SU-DHL-6 (cell line): ENCODE data around the gene MIOS.

ENCODE experiments used
- H2AFZ ChIP-seq: fragments of 200-600 bp; sonication (generic); 2 replicates; pipeline ENCODE4 v1.6.1; 2014; ENCODE audit warnings: low read depth, mild to moderate bottlenecking, moderate library complexity, mixed read lengths, antibody characterized with exemption, low read length; ENCODE audit not compliant: severe bottlenecking
- H3F3A ChIP-seq: fragments of 200-600 bp; shearing (Covaris generic); 2 replicates; pipeline ENCODE4 v1.6.0; 2016; ENCODE audit warnings: antibody characterized with exemption, mild to moderate bottlenecking; ENCODE audit not compliant: insufficient read depth
- H3K27ac ChIP-seq: fragments of 200-600 bp; sonication (generic); 2 replicates; pipeline ENCODE4 v1.5.1; 2016; ENCODE audit warnings: low read depth, mild to moderate bottlenecking, low read length, moderate library complexity, mixed read lengths
- H3K27me3 ChIP-seq: fragments of 200-600 bp; sonication (generic), shearing (Covaris generic); 2 replicates; pipeline ENCODE4 v1.6.0; 2014; ENCODE audit warnings: mild to moderate bottlenecking, low read length
- H3K36me3 ChIP-seq: fragments of 200-600 bp; sonication (generic); 2 replicates; pipeline ENCODE4 v1.6.1; 2014; ENCODE audit warnings: mild to moderate bottlenecking, low read length, mixed read lengths
- H3K4me2 ChIP-seq: fragments of 300-600, 200-600 bp; shearing (Covaris generic), sonication (generic); 2 replicates; pipeline ENCODE4 v1.6.0; 2014; ENCODE audit warnings: low read length, low read depth, mild to moderate bottlenecking; ENCODE audit not compliant: poor library complexity, severe bottlenecking
- H3K4me3 ChIP-seq: fragments of 200-600 bp; sonication (generic); 2 replicates; pipeline ENCODE4 v1.5.1; 2014; ENCODE audit warnings: antibody characterized with exemption, low read length, mild to moderate bottlenecking, mixed read lengths; ENCODE audit not compliant: insufficient read depth, poor library complexity, severe bottlenecking
- H3K79me2 ChIP-seq: fragments of 200-600 bp; sonication (generic); 2 replicates; pipeline ENCODE4 v1.6.1; 2014; ENCODE audit warnings: mild to moderate bottlenecking, low read length, moderate library complexity; ENCODE audit not compliant: insufficient read depth
- H3K9ac ChIP-seq: fragments of 200-600 bp; sonication (generic); 2 replicates; pipeline ENCODE4 v1.7.0; 2014; ENCODE audit warnings: mild to moderate bottlenecking, low read length
- H3K9me2 ChIP-seq: fragments of 200-600 bp; sonication (generic); replicated peaks from 2 replicates; pipeline ENCODE4 v1.6.1; 2014; ENCODE audit warnings: low read length; ENCODE audit not compliant: insufficient read depth
- H3K9me3 ChIP-seq: fragments of 200-600 bp; sonication (generic); 2 replicates; pipeline ENCODE4 v1.6.1; 2014; ENCODE audit warnings: low read length, mixed read lengths; ENCODE audit not compliant: insufficient read depth
- H4K20me1 ChIP-seq: fragments of 200-600 bp; sonication (generic); 2 replicates; pipeline ENCODE4 v1.6.1; 2014; ENCODE audit warnings: low read depth, mild to moderate bottlenecking, antibody characterized with exemption, low read length, moderate library complexity, mixed read lengths
- EZH2phosphoT487 ChIP-seq: fragments of 200-600 bp; sonication (generic), shearing (Covaris generic); conservative IDR thresholded peaks from 2 replicates; pipeline ENCODE4 v1.6.1; 2018; ENCODE audit warnings: mild to moderate bottlenecking, antibody characterized with exemption, low read length, moderate library complexity, mixed read lengths
- TF ChIP-seq, protein P1 (sequence below): fragments of 200-600 bp; sonication (generic); IDR thresholded peaks from one replicate; pipeline ENCODE4 v1.5.1; 2017; ENCODE audit warnings: antibody characterized with exemption, mild to moderate bottlenecking, low read length, moderate library complexity; ENCODE audit not compliant: insufficient read depth, poor library complexity, severe bottlenecking

MIOS gene

GRCh38 chr7:7617550-7617949 is 50.9 kb downstream of the MIOS start:
- Histone ChIP-seq H3K9me3 (no peaks in the 10 kb centered on the region), H3K36me3 (no peaks in the 10 kb centered on the region), H2AFZ (no peak overlapping the region), H3K9ac (no peak overlapping the region), H3K27ac (no peak overlapping the region), H3F3A (no peaks in the 10 kb centered on the region), H3K4me3 (no peak overlapping the region), H3K27me3 (no peaks in the 10 kb centered on the region), H3K4me2 (no peak overlapping the region), H3K9me2 (no peaks in the 10 kb centered on the region), H4K20me1 (no peaks in the 10 kb centered on the region), H3K79me2 (no peaks in the 10 kb centered on the region)
- TF ChIP-seq, protein P1, sequence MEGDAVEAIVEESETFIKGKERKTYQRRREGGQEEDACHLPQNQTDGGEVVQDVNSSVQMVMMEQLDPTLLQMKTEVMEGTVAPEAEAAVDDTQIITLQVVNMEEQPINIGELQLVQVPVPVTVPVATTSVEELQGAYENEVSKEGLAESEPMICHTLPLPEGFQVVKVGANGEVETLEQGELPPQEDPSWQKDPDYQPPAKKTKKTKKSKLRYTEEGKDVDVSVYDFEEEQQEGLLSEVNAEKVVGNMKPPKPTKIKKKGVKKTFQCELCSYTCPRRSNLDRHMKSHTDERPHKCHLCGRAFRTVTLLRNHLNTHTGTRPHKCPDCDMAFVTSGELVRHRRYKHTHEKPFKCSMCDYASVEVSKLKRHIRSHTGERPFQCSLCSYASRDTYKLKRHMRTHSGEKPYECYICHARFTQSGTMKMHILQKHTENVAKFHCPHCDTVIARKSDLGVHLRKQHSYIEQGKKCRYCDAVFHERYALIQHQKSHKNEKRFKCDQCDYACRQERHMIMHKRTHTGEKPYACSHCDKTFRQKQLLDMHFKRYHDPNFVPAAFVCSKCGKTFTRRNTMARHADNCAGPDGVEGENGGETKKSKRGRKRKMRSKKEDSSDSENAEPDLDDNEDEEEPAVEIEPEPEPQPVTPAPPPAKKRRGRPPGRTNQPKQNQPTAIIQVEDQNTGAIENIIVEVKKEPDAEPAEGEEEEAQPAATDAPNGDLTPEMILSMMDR, result no peak
- TF ChIP-seq EZH2phosphoT487, result no peak

DNA sequence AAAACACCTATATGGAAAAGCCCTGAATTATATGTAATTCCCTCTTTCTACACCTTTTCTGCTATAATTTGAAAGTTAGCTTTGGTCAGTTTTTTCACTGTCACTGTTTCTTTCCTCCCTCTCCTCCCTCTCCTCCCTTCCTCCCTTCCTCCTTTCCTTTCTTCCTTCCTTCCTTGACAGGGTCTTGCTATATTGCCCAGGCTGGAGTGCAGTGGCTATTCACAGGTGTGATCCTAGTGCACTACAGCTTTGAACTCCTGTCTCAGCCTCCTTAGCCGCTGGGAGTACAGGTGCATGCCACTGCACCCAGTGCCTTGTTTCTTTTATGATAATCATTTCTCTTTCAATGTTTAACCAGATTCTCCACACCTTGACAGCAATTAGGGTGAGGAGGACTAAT is 51.7 kb downstream of the MIOS start:
- Histone ChIP-seq H3K4me2 (no peak overlapping the region), H3F3A (no peaks in the 10 kb centered on the region), H3K4me3 (no peak overlapping the region), H3K9me2 (no peaks in the 10 kb centered on the region), H3K27ac (no peak overlapping the region), H4K20me1 (no peaks in the 10 kb centered on the region), H3K36me3 (no peaks in the 10 kb centered on the region), H3K9me3 (no peaks in the 10 kb centered on the region), H3K27me3 (no peaks in the 10 kb centered on the region), H3K79me2 (no peaks in the 10 kb centered on the region), H2AFZ (no peak overlapping the region), H3K9ac (no peak overlapping the region)
- TF ChIP-seq, protein P1, result no peak
- no peak for TF ChIP-seq EZH2phosphoT487

DNA sequence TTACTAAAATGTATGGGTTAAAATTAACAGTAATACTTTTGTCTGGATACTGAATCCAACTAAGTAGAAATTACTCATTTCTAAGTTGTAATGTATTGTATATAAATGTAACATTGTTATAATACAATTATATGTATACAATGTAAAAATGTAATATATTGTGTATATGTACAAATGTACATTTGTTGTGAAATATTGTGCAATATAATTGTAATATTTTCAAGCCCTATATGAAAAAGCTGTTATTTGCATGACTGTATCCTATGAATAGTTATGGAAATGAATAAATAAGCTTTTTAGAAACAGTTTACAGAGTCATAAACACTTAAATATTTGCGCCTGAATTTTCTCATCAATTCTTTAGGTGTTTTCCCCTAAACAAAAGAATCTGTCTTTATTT is 53.6 kb downstream of the MIOS start:
- H3K36me3 ChIP-seq, result no peaks in the 10 kb centered on the region
- no peak overlapping the region for H3K4me3 ChIP-seq
- no peak overlapping the region for H2AFZ ChIP-seq
- H3K4me2 ChIP-seq, result no peak overlapping the region
- H3K9me3 ChIP-seq, result no peaks in the 10 kb centered on the region
- H3K27ac ChIP-seq, result no peak overlapping the region
- H3K27me3 ChIP-seq, result no peaks in the 10 kb centered on the region
- no peaks in the 10 kb centered on the region for H3K79me2 ChIP-seq
- H3F3A ChIP-seq, result no peaks in the 10 kb centered on the region
- no peak overlapping the region for H3K9ac ChIP-seq
- no peaks in the 10 kb centered on the region for H3K9me2 ChIP-seq
- TF ChIP-seq, protein P1, result no peak
- TF ChIP-seq EZH2phosphoT487, result no peak
- H4K20me1 ChIP-seq, result no peaks in the 10 kb centered on the region
